HL-60/S4 (cell line): ENCODE data around the gene PASK.

Experiments used
- in situ Hi-C: fragments of 300-500 bp; cut with MboI; formaldehyde crosslinking; loops from 2 replicates; pipeline ENCODE4 v1.14.3; 2022; ENCODE audit warnings: low sequenced_read_pairs

The PASK gene

DNA sequence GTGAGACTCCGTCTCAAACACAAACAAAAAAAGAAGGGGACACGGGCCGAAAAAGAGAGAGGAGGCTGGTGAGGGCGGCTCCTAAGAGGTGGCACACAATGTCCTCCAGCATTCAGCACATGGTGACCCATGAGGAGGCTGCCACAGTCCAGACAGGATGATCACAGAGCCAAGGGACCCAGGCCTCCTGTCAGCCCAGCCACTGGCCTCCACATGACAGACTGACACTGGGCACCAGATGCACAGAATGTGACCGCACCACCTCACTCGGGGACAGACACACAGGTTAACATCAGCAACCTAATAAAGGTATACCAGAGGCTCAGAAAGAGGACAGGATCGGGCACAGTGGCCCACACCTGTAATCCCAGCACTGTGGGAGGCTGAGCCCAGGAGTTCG lies 21.0 kb downstream of the PASK start:
- in situ Hi-C loops: no loop called here

DNA sequence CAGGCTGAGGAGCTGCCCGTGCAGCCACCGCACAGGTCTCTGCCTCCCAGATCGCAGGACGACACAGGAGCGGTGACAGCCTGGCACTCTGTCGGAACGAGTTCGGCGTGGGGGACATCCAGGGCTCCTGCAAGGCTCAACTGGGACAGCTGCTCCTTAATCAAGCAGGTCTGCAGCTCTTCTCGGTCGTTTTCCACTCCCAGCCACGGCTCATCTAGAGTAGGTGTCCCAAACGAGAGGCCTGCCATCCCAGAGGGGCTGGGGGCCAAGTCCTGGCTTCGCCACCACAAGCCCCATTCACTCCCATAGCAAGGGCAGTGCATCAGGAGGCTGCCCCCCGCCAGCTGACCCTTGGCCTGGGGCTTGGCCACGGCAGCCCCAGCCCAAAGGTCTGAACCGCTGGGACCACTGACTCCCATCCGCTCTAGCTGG lies 22.5 kb downstream of the PASK start:
- in situ Hi-C loops: no loop called here

DNA sequence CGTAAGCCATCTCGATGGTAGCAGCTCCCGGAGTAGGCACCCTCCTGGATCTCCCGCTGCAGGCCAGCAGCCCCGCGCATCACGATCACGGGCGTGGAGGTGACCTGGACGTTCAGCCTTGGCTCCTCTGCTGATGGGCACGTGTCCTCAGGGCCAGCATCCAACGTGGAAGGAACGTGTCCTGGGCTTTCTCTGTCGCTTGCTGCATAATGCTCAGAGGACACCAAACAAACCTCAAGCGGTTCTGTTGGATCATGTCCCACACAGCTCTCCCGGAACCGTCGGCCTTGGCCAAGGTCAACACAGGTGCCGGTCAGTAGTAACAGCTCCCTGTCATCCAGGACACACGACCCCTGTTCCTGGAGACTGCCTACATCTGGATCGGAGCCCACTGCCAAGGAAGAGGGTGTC lies 23.1 kb downstream of the PASK start:
- in situ Hi-C loops: no loop called here

DNA sequence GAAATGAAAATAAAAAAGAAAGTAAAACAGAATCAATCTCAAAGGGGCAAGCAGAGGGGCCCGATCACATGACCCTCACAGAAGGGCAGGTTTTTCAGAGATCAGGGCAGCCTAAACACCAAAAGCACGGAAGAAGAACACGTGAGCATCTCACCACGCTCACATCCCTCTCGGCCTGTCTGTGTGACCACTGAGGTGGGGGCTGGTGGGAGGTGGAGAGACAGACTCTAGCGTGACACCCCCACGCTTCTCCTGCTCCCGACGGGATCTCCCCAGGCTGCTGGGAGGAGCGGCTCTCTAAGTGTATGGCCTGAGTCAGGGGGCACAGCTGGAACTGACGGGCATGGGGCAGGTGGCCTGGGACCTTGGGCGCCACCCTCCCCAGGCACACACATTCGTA lies 23.6 kb downstream of the PASK start:
- in situ Hi-C loops: no loop called here

DNA sequence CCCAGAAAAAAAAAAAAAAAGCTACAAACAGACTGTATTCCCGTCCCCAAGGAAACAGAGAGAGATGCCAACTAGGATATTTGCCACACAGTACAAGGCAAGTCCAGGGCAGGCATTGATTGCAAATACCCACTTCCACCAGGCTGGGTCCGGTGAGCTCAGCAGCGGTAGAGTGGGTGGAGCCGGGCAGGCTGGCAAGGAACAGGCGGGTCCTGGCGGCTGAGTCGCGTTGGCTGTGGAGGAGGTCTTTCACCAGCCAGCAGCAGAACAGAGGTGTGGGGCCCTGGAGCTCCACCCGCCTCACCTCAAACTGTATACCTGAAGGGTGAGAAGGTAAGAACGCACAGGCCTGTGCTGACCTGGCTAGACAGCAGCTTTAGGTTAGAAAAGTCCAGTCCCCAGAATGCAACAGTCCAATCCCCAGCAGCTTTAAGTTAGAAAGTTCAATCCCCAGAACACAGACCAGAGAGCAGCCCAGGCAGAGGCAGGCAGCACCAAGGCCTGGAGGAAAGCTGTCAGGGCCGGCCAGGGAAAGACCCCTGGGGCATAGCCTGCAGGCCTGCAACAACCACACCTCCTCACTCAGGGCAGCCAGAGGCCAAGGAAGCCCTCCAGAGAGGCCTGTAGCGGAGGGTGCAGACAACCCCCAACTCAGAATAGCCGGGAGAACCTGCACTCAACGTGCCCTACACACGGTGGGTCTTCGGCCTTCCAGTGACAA lies 25.3 kb downstream of the PASK start:
- in situ Hi-C loops: no loop called here

DNA sequence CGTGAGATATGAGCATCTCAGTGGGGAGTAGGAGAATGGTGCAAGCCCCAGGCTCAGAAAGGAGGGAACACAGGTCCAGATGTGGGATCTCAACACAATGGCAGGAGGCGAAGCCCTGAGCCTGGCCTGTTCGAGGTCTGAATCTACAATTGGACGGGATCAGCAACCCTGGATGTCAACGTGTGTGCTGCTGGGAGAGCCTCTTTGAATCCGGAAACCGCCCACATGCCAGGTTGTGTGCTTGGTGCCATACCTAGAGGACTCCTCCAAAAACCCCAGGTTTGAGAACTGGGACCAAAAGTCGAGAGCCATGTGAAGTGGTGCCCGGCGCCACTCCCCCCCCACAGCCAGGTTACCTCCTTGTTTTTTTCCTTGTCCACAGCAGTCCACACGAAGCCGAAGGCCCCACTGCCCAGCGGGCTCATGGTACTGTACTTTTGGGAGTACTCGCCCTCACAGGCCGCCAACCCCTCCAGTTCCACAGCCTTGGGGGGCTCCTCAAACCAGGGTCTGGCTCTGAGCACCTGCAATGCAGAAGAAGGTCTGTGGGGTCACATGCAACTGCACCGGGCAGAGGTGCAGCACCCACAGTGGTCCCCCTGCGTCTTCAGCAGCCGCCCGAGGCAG lies 26.8 kb downstream of the PASK start:
- in situ Hi-C loops: no loop called here

DNA sequence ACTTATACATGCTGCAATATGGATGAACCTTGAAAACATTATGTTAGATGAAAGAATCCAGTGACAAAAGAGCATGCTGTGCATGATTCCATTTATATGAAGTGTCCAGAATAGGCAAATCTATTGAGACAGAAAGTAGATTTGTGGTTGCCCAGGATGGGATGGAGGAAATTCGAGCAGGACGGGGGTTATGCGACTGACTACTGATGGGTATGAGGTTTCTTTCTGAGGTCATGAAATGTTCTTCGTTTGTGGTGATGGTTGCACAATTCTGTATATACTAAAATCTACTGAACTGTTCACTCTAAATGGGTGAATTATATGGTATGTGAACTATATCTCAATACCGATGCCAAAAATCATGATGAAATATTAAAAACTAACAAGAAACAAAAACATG lies 28.3 kb downstream of the PASK start:
- in situ Hi-C loops: no loop called here

DNA sequence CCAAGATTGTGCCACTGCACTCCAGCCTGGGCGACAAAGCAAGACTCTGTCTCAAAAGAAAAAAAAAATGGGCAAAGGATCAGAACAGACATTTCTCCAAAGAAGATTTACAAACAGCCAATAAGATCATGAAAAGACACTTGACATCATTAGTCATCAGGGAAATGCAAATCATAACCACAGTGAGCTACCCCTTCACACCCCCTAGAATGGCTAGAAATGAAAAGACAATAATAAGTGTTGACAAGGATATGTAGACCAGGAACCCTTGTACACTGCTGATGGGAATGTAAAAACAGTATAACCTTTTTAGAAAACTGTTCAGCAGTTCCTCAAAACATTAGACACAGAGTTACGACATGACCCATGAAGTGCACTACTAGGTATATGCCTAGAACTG lies 28.8 kb downstream of the PASK start:
- in situ Hi-C loops: no loop called here

DNA sequence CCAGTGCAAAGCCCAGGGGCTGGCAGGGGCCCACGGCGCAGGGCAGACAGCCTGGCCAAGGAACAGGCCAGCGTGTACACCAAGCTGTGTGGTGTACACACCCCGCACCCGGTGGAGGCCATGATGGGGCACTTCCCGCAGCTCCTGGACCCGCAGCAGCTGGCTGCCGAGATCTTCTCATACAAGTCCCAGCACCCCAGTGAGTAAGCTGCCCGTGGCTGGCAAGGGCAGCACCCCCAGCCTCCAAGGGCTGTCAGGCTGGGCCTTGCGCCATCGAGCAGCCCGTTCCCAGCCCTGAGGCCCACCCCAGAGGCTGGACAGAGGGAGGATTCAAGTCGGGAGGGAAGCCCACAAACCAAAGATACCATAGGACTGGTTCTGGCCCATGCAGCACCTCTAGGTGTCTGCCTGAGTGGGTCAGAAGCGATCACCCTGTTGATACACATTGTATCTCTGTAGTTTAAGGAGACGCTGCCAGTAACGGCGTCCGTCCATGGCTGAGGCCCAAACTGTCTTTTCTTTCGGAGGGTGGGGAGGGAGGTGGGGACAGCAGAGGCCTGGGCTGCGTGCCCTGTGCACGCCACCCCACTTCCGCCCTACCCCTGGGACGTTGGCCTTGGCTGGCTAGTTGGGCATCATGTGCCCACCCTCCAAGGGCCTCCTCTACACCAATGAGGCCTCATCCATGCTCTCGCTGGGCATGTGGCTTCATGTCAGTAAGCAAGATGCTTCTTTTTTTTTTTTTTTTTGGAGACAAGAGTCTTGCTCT lies 30.4 kb downstream of the PASK start:
- in situ Hi-C loops: no loop called here

DNA sequence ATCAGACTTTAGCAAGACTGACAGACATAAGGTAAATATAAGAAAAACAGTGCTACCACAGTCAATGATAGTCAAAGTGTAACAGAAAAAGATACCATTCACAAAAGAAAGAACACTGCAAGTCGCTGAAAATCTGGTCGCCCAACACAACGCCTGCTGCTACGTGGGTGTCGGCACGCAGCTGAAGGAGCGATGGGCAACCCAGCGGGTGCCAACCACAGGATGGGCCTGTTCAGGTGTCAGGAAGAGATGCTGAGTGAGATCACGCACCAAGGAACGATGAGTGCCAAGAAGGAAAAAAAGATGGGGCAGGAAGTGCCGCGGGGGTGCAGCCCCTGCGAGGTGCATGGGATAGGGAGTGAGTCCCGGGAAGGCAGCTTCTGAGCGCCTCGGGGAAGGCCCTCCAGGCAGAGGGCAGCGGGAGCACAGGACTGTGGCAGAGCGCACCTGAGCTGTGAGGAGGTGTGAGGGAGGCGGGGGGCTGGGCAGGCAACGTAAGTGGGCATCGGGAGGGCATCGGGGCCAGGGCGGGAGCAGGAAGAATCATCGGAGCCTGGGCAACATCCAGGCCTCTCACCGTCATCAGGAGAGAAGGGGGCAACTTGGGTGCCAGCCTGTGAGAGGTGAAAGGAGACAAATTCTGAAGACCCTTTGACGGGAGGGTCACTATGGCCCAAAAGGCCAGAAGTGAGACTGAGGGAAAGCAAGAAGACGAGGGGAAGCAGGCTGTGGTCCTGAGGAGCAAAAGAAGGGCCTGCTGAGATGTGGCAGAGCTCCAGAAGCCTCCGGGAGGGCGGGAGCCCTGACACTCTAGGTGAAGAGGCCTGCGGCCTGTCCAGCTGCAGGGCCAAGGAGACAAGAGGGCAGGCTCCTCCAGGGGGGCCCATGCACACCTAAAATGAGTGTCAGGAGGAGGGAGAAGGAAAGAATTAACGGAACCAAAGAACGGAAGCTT lies 32.4 kb downstream of the PASK start:
- in situ Hi-C loops: no loop called here

DNA sequence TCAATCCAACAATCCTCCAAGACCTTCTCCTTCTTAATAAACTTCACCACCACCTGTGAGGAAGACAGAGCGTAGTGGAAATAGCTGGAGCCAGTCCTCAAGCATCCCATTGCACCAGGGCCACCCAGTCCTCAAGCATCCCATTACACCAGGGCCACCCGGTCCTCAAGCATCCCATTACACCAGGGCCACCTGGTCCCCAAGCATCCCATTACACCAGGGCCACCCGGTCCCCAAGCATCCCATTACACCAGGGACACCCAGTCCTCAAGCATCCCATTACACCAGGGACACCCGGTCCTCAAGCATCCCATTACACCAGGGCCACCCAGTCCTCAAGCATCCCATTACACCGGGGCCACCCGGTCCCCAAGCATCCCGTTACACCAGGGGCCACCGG lies 33.9 kb downstream of the PASK start:
- in situ Hi-C loops: no loop called here

DNA sequence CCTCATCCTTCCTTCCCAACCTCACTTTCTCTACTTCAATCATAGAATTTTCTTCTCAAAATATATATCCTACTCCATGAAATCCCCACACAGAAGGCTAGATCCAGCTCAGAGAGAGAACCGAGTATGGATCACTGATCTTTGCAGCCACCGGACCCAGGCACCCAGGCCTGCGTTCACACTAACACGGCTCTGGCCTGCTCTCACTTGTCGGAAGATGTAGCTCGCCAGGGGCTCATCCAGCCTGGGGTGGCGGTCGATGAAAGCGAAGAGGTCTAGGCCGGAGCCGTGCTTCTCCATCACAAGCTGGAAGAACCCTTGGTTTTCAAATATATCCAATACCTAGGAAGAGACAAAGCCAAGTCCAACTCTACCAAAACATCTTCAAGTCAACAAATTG lies 34.4 kb downstream of the PASK start:
- in situ Hi-C loops: no loop called here

DNA sequence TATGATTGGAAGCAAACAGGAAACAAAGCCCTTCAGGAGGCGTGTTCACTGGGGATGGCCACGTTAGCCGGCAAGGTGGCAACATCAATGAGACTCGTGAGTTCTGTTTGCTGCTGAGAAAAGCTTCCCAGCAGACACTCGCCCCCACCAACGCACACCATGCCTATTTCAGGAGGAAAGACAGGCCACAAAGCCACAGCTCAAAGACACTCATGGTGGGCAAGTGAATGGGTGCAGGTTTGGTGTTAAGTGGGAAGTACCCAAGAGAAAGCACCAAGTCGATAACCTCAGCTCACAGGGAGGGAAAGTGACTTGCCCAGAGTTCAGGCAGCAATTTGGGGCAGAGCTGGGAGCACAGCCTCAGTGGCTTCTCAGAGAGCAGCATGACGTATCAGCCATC lies 36.7 kb downstream of the PASK start:
- in situ Hi-C loops: no loop called here

DNA sequence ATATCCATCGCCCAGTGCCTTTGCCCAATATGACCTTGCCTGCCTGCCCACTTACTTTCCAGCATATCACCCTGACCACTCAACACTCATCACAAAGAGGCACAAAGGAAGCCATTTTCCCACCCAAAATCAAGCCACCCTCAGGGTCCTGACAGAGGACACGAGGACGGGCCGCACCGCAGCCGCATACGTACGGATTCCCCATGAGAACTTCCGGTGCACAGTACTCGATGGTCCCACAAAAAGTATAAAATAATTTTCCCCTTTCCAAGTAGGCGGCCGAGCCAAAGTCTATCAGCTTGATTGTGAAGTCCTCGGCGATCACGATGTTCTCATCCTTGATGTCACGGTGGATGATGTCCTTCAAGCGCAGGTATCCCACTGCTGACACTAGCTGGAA lies 37.2 kb downstream of the PASK start:
- in situ Hi-C loops: no loop called here

DNA sequence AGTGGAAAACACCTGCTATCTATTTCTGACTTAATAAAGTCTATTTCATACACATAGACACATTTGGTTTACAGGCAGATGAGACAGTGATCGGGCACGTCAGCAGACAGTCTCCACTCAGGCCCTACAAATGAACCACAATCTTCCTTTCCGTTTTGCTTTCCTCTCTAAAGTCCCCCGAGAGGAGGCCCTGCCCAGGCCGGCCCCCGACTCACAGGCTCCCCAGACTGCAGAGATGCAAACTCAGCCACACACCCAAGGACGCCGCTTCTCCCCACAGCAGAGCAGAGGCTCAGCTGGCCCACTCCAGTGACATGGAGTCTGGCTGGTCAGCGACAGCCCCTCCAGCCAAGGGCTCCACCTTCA lies 37.8 kb downstream of the PASK start:
- in situ Hi-C loops: no loop called here

DNA sequence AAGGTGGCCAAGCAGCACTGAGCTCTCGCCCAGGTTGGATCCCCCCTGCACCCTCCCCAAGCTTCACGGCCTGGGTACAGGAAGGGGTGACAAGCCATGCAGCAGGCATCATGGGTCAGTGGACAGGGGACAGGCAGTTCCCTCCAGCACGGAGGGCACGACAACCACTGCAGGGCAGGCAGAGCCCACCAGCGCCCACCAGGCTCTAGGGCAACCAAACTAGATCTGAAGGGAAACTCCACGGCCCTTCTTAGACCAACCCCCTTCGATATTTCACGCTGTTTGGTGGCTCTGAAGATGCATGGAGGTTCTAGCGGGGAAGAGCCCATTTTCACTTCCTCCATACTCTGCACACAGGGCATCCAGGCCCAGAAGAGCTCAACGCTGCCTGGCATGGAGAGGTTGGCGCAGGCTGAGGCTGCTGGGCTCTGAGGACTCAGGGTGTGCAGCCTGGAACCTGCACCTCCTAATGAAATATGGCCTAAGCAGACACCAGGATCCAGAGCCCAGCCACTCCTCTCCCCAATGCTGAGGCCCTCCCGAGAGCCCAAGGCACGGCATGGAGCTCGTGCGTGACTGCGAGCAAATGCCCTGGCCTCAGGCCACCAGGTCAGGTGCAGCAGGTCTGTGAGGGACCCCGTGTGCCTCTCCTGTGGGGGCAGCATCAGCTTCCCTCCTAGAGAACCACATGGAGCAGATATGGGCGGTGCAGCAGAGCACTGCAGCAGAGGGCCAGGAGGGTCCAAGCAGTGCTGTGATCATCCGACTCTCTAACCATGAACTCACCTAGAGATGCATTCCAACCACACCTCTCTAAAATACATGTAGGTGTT lies 38.4 kb downstream of the PASK start:
- in situ Hi-C loops: no loop called here

DNA sequence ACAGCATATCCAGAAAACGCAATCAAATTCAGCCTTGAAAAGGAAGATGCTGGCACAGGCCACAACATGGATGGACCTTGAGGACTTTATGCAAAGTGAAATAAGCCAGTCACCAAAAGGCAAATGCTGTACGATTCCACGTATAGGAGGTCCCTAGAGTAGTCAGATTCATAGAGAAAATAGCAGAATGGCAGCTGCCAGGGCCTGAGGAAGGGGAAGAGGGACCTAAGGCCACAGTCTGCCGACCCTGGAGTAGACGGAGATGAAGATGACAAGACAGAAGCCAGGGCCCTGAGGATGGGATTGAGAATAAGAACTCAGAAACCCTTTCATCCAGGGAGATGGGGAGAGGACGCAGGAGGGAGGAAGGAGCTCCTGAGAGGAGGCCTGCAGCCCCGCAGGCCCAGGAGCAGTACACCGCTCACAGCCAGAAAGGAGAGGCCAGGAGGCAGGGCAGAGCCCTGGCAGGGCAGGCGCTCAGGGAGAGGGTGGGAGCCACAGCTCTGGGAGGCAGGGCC lies 39.1 kb downstream of the PASK start:
- in situ Hi-C loops: no loop called here

DNA sequence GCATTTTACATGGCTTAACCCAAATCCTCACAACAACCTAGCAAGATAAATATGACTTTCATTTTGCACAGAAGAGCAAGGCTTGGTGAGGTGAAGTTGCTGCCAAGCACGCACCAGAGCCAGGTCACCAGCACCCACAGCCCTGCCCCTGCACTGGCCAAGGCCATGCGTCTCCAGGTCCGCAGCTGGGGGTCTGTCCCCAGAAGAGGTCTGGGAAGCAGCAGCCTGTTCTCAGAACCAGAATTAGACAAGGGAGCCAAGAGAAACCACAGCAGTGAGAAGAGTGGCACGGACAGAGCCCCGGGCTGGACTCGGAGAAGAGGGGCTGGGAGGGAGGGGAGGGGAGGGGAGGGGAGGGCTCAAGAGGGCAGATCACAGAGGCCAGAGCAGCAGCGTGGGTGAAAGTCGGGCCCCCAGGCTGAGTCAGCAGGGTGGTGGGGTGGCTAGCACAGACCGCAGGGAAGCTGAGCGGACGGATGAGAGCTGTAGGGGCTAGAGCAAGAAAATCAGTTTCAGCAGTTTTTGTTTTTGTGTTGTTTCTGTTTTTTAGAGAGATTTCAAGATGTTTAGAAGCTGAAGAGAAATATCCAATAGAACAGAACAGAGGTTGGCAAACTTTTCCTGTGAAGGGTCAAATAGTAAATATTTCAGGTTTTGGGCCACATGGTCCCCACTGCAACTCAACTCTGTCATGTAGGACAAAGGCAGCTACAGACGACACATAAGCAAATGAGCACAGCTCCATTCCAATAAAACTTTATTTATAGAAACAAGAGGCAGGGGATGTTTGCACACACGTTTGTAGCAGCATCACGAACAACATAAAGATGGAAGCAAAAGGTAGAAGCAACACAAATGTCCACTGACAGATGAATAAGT lies 39.8 kb downstream of the PASK start:
- in situ Hi-C loops: no loop called here
